Panc1 (cell line): ENCODE measurements around the gene MBD5. TPM values are rescaled to one million over a fixed set of nuclear protein-coding genes. Genes with fewer than 3 reads are reported as not detected.

ENCODE experiments used
- ATAC-seq: fragments of 200-7000 bp; cut with Tn5 transposase; 2 replicates; pipeline ENCODE4 v1.9.1; 2020; ENCODE audit warnings: mild to moderate bottlenecking, moderate library complexity
- BruUV-seq: library from RNA; stranded (reverse); fragments of 400-500 nt; replicated peaks from 2 replicates; lab custom pipeline; 2021; lab: Mats Ljungman, UMichigan
- CTCF ChIA-PET: fragments of 300-600 bp; sonication (Branson Sonifier 250); formaldehyde crosslinking; loops from one replicate; lab custom pipeline; 2022; ENCODE audit warnings: antibody characterized with exemption; lab: Charles Lee
- POLR2A ChIA-PET: fragments of 300-600 bp; sonication (Branson Sonifier 250); formaldehyde crosslinking; loops from one replicate; lab custom pipeline; 2022; ENCODE audit warnings: antibody characterized with exemption; lab: Charles Lee
- DNase-seq: peaks from one replicate; pipeline ENCODE4 v3.0.0-alpha.2; 2010; ENCODE audit warnings: low read depth, low spot score
- H3K27ac ChIP-seq: 2 replicates; pipeline ENCODE4 v1.5.1; 2011; ENCODE audit warnings: mild to moderate bottlenecking, low read length, inconsistent platforms
- H3K27me3 ChIP-seq: fragments of 200-500 bp; sonication (Bioruptor generic); 2 replicates; pipeline ENCODE4 v1.6.0; 2014; ENCODE audit warnings: low read length, inconsistent platforms; ENCODE audit not compliant: control insufficient read depth, insufficient read depth
- H3K36me3 ChIP-seq: fragments of 200-500 bp; sonication (Bioruptor generic); 2 replicates; pipeline ENCODE4 v1.5.1; 2014; ENCODE audit warnings: inconsistent platforms, mild to moderate bottlenecking, low read length, moderate library complexity; ENCODE audit not compliant: control insufficient read depth, insufficient read depth
- H3K4me1 ChIP-seq: 2 replicates; pipeline ENCODE4 v1.5.1; 2011; ENCODE audit warnings: inconsistent platforms, mild to moderate bottlenecking, low read length, moderate library complexity; ENCODE audit not compliant: control insufficient read depth, insufficient read depth
- H3K4me3 ChIP-seq, 2 experiments: 2 replicates each; pipeline ENCODE4 v1.5.1; 2011 to 2012; ENCODE audit warnings: low read depth in 2 of 2, low read length in 2 of 2, mild to moderate bottlenecking in 2 of 2, inconsistent platforms in 1 of 2, moderate library complexity in 1 of 2
- H3K9me3 ChIP-seq: fragments of 200-500 bp; sonication (Bioruptor generic); 2 replicates; pipeline ENCODE4 v1.5.1; 2014; ENCODE audit warnings: low read depth, mild to moderate bottlenecking, inconsistent platforms, low read length, moderate library complexity; ENCODE audit not compliant: control insufficient read depth, insufficient read depth
- CTCF ChIP-seq: fragments of 450-650 bp; IDR thresholded peaks from 2 replicates; pipeline ENCODE4 v1.5.1; 2017; ENCODE audit warnings: mild to moderate bottlenecking
- POLR2AphosphoS5 ChIP-seq: IDR thresholded peaks from 2 replicates; pipeline ENCODE4 v1.6.1; 2012; ENCODE audit warnings: mild to moderate bottlenecking, low read depth, low read length, moderate library complexity
- SIN3A ChIP-seq: IDR thresholded peaks from 2 replicates; pipeline ENCODE4 v1.6.1; 2012; ENCODE audit warnings: low read depth, mild to moderate bottlenecking, low read length, moderate library complexity, borderline replicate concordance; ENCODE audit not compliant: insufficient read depth
- TCF7L2 ChIP-seq: IDR thresholded peaks from 2 replicates; pipeline ENCODE4 v1.6.1; 2011; ENCODE audit warnings: mild to moderate bottlenecking, low read depth, low read length, inconsistent platforms
- in situ Hi-C: cut with HindIII; loops from 2 replicates; pipeline ENCODE4 v1.10.0; 2016; ENCODE audit warnings: low sequenced_read_pairs, low pct_unique_long_range_greater_than_20kb
- intact Hi-C: fragments of 100-400 bp; cut with micrococcal nuclease; formaldehyde crosslinking; loops from one replicate; pipeline ENCODE4 v1.10.0; 2022; ENCODE audit not compliant: unreplicated experiment
- total RNA-seq: library from RNA; stranded (reverse); gene quantifications from one replicate; pipeline ENCODE4 v1.2.1, GENCODE V29; 2021; ENCODE audit not compliant: unreplicated experiment
- TF ChIP-seq, protein P1 (sequence below), 2 experiments: IDR thresholded peaks; 2 replicates each; pipeline ENCODE4 v1.6.1; 2011 to 2012; ENCODE audit warnings: low read depth in 2 of 2, control low read depth in 1 of 2, low read length in 1 of 2, mild to moderate bottlenecking in 1 of 2, moderate library complexity in 1 of 2; ENCODE audit not compliant: insufficient read depth in 1 of 2

Gene MBD5
- total RNA-seq, 1 experiment from 2014 or later, result 40.2 TPM

DNA sequence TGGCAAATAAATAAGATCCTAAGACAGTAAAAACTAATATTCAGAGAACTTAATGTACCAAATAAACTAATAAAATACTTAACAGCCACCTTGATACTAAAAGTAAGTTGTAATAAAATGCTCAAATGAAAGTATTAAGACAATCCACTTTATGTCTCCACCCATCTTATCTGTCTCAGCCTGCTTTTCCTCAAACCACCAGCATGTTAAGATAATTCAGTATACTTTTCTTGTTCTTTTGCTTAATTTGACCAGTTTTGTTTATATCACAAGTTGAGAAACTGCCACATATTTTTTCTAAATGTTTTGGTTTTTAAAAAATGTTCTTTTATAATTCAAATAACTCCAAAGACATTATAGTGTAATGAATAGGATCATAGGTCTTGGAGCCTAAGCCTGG, 142.0 kb downstream of the MBD5 start:
- intact Hi-C loops (no loop called here), in situ Hi-C loops (no loop called here)
- H3K36me3 ChIP-seq, result no peaks in the 10 kb centered on the region
- no peaks in the 10 kb centered on the region for H3K27me3 ChIP-seq
- TF ChIP-seq POLR2AphosphoS5 (no peak), CTCF (no peak), SIN3A (no peak), TCF7L2 (no peak)
- TF ChIP-seq, protein P1, sequence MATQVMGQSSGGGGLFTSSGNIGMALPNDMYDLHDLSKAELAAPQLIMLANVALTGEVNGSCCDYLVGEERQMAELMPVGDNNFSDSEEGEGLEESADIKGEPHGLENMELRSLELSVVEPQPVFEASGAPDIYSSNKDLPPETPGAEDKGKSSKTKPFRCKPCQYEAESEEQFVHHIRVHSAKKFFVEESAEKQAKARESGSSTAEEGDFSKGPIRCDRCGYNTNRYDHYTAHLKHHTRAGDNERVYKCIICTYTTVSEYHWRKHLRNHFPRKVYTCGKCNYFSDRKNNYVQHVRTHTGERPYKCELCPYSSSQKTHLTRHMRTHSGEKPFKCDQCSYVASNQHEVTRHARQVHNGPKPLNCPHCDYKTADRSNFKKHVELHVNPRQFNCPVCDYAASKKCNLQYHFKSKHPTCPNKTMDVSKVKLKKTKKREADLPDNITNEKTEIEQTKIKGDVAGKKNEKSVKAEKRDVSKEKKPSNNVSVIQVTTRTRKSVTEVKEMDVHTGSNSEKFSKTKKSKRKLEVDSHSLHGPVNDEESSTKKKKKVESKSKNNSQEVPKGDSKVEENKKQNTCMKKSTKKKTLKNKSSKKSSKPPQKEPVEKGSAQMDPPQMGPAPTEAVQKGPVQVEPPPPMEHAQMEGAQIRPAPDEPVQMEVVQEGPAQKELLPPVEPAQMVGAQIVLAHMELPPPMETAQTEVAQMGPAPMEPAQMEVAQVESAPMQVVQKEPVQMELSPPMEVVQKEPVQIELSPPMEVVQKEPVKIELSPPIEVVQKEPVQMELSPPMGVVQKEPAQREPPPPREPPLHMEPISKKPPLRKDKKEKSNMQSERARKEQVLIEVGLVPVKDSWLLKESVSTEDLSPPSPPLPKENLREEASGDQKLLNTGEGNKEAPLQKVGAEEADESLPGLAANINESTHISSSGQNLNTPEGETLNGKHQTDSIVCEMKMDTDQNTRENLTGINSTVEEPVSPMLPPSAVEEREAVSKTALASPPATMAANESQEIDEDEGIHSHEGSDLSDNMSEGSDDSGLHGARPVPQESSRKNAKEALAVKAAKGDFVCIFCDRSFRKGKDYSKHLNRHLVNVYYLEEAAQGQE (IDR thresholded peaks at IDR 0.05; ENCODE audit: insufficient read depth in 1 of 2, low read depth in 2 of 2, low read length in 1 of 2), result no peak
- ChIA-PET POLR2A (no interaction called here), CTCF (no interaction called here)
- ATAC-seq, result no peak
- no TSS peak for BruUV-seq
- no peaks in the 10 kb centered on the region; the same call in 1 of the 2 replicates for H3K4me1 ChIP-seq
- H3K9me3 ChIP-seq, result no peaks in the 10 kb centered on the region
- no peak for DNase-seq
- no peak overlapping the region for H3K4me3 ChIP-seq
- no peak overlapping the region for H3K27ac ChIP-seq

- no TSS peak for BruUV-seq
- TF ChIP-seq, protein P1 (IDR thresholded peaks at IDR 0.05; ENCODE audit: insufficient read depth in 1 of 2, low read depth in 2 of 2, low read length in 1 of 2), result no peak
- no peak for TF ChIP-seq SIN3A
- no peak for TF ChIP-seq POLR2AphosphoS5
- no peak for TF ChIP-seq TCF7L2
- no peak for TF ChIP-seq CTCF
- intact Hi-C loops, result no loop called here
- Histone ChIP-seq H3K27me3 (no peaks in the 10 kb centered on the region), H3K4me3 (no peak overlapping the region), H3K4me1 (no peaks in the 10 kb centered on the region; the same call in 1 of the 2 replicates), H3K27ac (no peak overlapping the region), H3K36me3 (no peaks in the 10 kb centered on the region), H3K9me3 (no peaks in the 10 kb centered on the region)
- in situ Hi-C loops, result no loop called here
- ATAC-seq (no peak), DNase-seq (no peak)
- CTCF ChIA-PET, result no interaction called here
- POLR2A ChIA-PET, result no interaction called here
Measured at GRCh38 chr2:148165975-148166374, 145.1 kb downstream of the MBD5 start.
